Measurements from ENCODE around the gene KLRD1.
"Not testable (repeated sequence)": the region's sequence is repeated elsewhere in the genome, so short reads cannot be mapped to it uniquely, and the experiment has no call there.

The KLRD1 gene

GRCh38 chr12:10364815-10365622 lies 57.3 kb downstream of the KLRD1 start:
- FAIRE-seq = no peak

GRCh38 chr12:10365696-10366405 lies 58.2 kb downstream of the KLRD1 start:
- TF ChIP-seq CTCF (IDR thresholded peaks at IDR 0.05; ENCODE audit: insufficient read depth, missing control alignments) = no peak
- FAIRE-seq (no peak), DNase-seq (ENCODE audit: insufficient read length, low spot score) (no peak)

More at GRCh38 chr12:10364815-10365622, 57.3 kb downstream of the KLRD1 start:
- DNase-seq (ENCODE audit: insufficient read length, low spot score) = no peak
- TF ChIP-seq CTCF (IDR thresholded peaks at IDR 0.05; ENCODE audit: insufficient read depth, missing control alignments) = no peak

GRCh38 chr12:10366875-10367274 lies 59.2 kb downstream of the KLRD1 start:
- FAIRE-seq (no peak), DNase-seq (ENCODE audit: insufficient read length, low spot score) (no peak)
- peak; percentile 15 for TF ChIP-seq CTCF (IDR thresholded peaks at IDR 0.05; ENCODE audit: insufficient read depth, missing control alignments)

GRCh38 chr12:10367714-10368113 lies 60.0 kb downstream of the KLRD1 start:
- FAIRE-seq; DNase-seq (ENCODE audit: insufficient read length, low spot score): not testable (repeated sequence)

GRCh38 chr12:10368206-10369171 lies 60.8 kb downstream of the KLRD1 start:
- FAIRE-seq (no peak), DNase-seq (ENCODE audit: insufficient read length, low spot score) (no peak)
- no peak for TF ChIP-seq CTCF (IDR thresholded peaks at IDR 0.05; ENCODE audit: insufficient read depth, missing control alignments)

- no peak for TF ChIP-seq CTCF (IDR thresholded peaks at IDR 0.05; ENCODE audit: insufficient read depth, missing control alignments)
- FAIRE-seq (no peak), DNase-seq (ENCODE audit: insufficient read length, low spot score) (no peak)
These were observed 62.1 kb downstream of the KLRD1 start for GRCh38 chr12:10369557-10370415.

GRCh38 chr12:10371893-10372535 lies 64.3 kb downstream of the KLRD1 start:
- FAIRE-seq; DNase-seq (ENCODE audit: insufficient read length, low spot score): not testable (repeated sequence)
